HEK293 (cell line): Measurements from ENCODE around the gene UBAC2.

Source experiments
- ATF2 ChIP-seq: fragments of 450-650 bp; formaldehyde crosslinking; IDR thresholded peaks from 2 replicates; pipeline ENCODE4 v1.5.1; 2016; ENCODE audit warnings: missing biosample characterization, missing genetic modification characterization, low read depth
- CTCF ChIP-seq: fragments of 450-650 bp; formaldehyde crosslinking; IDR thresholded peaks from 2 replicates; pipeline ENCODE4 v1.5.1; 2016; ENCODE audit warnings: missing biosample characterization, missing genetic modification characterization
- ELK4 ChIP-seq: IDR thresholded peaks from 2 replicates; pipeline ENCODE4 v1.6.1; 2011; ENCODE audit warnings: mild to moderate bottlenecking, low read depth, low read length, borderline replicate concordance
- GLI4 ChIP-seq: fragments of 450-650 bp; formaldehyde crosslinking; IDR thresholded peaks from 2 replicates; pipeline ENCODE4 v1.5.1; 2016; ENCODE audit warnings: missing biosample characterization, missing genetic modification characterization
- MYNN ChIP-seq: fragments of 450-650 bp; formaldehyde crosslinking; IDR thresholded peaks from 2 replicates; pipeline ENCODE4 v1.5.1; 2016; ENCODE audit warnings: missing biosample characterization, missing genetic modification characterization, borderline replicate concordance
- ZBTB44 ChIP-seq: fragments of 450-650 bp; IDR thresholded peaks from 2 replicates; pipeline ENCODE4 v1.5.1; 2018; ENCODE audit warnings: missing biosample characterization, mild to moderate bottlenecking, missing genetic modification characterization
- ZNF146 ChIP-seq: fragments of 450-650 bp; formaldehyde crosslinking; IDR thresholded peaks from 2 replicates; pipeline ENCODE4 v1.5.1; 2016; ENCODE audit warnings: missing biosample characterization, missing genetic modification characterization
- ZNF426 ChIP-seq: fragments of 450-650 bp; formaldehyde crosslinking; IDR thresholded peaks from 2 replicates; pipeline ENCODE4 v1.5.1; 2017; ENCODE audit warnings: missing biosample characterization, missing genetic modification characterization, mild to moderate bottlenecking, inconsistent platforms, moderate library complexity
- ZNF600 ChIP-seq: fragments of 450-650 bp; formaldehyde crosslinking; IDR thresholded peaks from 2 replicates; pipeline ENCODE4 v1.5.1; 2016; ENCODE audit warnings: missing biosample characterization, missing genetic modification characterization
- ZNF776 ChIP-seq: fragments of 450-650 bp; formaldehyde crosslinking; IDR thresholded peaks from 2 replicates; pipeline ENCODE4 v1.5.0; 2017; ENCODE audit warnings: missing biosample characterization, missing genetic modification characterization, borderline replicate concordance
- ZSCAN23 ChIP-seq: fragments of 450-650 bp; formaldehyde crosslinking; IDR thresholded peaks from 2 replicates; pipeline ENCODE4 v1.5.1; 2016; ENCODE audit warnings: missing biosample characterization, missing genetic modification characterization

GRCh38 chr13:99426426-99426825 lies 225.8 kb downstream of the UBAC2 start:
- TF ChIP-seq ATF2 (tag by site-specific recombination) (no peak), MYNN (tag by site-specific recombination) (no peak), CTCF (tag by site-specific recombination) (no peak), ZSCAN23 (tag by site-specific recombination) (no peak), ELK4 (no peak), ZNF426 (no peak), ZNF776 (no peak), GLI4 (no peak), ZNF600 (tag by site-specific recombination) (no peak), ZNF146 (tag by site-specific recombination) (no peak), ZBTB44 (tag by site-specific recombination) (no peak)
